ENCODE measurements around the gene ANKRD13D. TPM values are rescaled to one million over a fixed set of nuclear protein-coding genes. Genes with fewer than 3 reads are reported as not detected.

ANKRD13D gene
- total RNA-seq, 1 experiment from 2014 or later, result 58.9 TPM

GRCh38 chr11:67264260-67264659, 24.8 kb upstream of the ANKRD13D start:
- Histone ChIP-seq H3K9me2 (replicated peaks; ENCODE audit: low read length) (no peaks in the 10 kb centered on the region), H3K79me2 (ENCODE audit: low read length) (peaks cover 27% of the 10 kb centered on the region), H3K9me3 (ENCODE audit: low read length) (no peaks in the 10 kb centered on the region), H4K20me1 (ENCODE audit: low read length) (peaks cover 15% of the 10 kb centered on the region), H3K27me3 (ENCODE audit: low read length) (no peaks in the 10 kb centered on the region), H3K4me1 (ENCODE audit: insufficient read depth, low read length) (peaks cover 39% of the 10 kb centered on the region), H2AFZ (ENCODE audit: low read length) (no peak overlapping the region), H3K27ac (ENCODE audit: low read length) (no peak overlapping the region), H3K4me3 (ENCODE audit: low read length) (no peak overlapping the region), H3K9ac (ENCODE audit: low read length) (no peak overlapping the region), H3F3A (ENCODE audit: low read length, unreplicated experiment) (peaks cover 4% of the 10 kb centered on the region), H3K4me2 (ENCODE audit: low read length) (no peak overlapping the region), H3K36me3 (ENCODE audit: low read depth, low read length) (peaks cover 7% of the 10 kb centered on the region; the same call in 1 of the 2 replicates)
- TF ChIP-seq, protein P1, sequence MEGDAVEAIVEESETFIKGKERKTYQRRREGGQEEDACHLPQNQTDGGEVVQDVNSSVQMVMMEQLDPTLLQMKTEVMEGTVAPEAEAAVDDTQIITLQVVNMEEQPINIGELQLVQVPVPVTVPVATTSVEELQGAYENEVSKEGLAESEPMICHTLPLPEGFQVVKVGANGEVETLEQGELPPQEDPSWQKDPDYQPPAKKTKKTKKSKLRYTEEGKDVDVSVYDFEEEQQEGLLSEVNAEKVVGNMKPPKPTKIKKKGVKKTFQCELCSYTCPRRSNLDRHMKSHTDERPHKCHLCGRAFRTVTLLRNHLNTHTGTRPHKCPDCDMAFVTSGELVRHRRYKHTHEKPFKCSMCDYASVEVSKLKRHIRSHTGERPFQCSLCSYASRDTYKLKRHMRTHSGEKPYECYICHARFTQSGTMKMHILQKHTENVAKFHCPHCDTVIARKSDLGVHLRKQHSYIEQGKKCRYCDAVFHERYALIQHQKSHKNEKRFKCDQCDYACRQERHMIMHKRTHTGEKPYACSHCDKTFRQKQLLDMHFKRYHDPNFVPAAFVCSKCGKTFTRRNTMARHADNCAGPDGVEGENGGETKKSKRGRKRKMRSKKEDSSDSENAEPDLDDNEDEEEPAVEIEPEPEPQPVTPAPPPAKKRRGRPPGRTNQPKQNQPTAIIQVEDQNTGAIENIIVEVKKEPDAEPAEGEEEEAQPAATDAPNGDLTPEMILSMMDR (conservative IDR thresholded peaks at IDR 0.05; ENCODE audit: low read depth, low read length), result no peak
- TF ChIP-seq EZH2 (IDR thresholded peaks at IDR 0.05; ENCODE audit: low read length, unreplicated experiment), result no peak
- no peak for TF ChIP-seq EZH2phosphoT487 (IDR thresholded peaks at IDR 0.05; ENCODE audit: borderline replicate concordance, low read length)
- ATAC-seq (no peak), DNase-seq (no peak)
- ChIA-PET POLR2A (ENCODE audit: unreplicated experiment) (no interaction called here), CTCF (interaction anchor here (2.7 kb wide), 1 partner anchor 53 kb away, joined by 25 read pairs; no protein-coding TSS in a partner anchor)
- BruUV-seq (replicated peaks), result no TSS peak
- intact Hi-C loops (cut with micrococcal nuclease), result loop anchor here (5.0 kb wide), 1 partner anchor 108 kb away; the partner anchor contains the start of gene CLCF1

DNA sequence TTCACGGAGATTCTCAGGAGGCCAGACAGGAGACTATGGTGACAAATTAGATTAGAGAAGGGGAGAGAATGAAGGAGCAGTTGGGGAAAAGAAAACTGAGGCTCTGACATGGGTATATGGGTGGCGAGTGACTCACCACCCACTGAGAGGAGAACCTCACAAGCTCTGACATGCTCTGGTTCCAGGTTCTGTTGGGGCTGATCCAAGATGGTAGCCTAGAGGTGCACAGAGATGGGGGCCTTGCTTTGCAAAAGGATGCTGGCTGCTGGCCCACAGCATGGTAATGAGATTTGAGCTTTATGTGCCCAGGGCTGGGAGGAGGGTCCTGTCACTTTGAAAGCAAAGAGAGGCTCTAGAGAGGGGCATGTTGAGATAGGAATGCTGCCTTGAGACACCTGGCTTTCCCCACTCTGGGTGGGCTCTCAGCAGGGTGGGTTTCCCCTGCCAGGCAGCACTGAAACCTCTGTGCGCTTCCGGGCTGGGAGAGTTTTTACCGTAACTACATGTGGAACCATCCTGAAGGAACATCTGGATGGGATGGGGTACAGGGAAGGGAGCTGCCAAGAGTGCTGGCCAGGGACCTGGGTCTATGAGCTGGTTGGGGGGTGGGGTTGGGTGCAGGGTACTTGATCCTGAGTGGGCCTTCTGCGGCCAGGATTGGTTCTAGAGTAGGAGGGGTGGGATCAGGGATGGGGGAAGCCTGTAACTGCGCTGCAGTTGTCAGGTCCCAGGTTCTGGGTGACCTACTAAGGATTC, 24.0 kb upstream of the ANKRD13D start:
- Histone ChIP-seq H3K27ac (ENCODE audit: low read length) (no peak overlapping the region), H3K4me2 (ENCODE audit: low read length) (no peak overlapping the region), H4K20me1 (ENCODE audit: low read length) (peaks cover 23% of the 10 kb centered on the region), H3K36me3 (ENCODE audit: low read depth, low read length) (peaks cover 7% of the 10 kb centered on the region; the same call in 1 of the 2 replicates), H2AFZ (ENCODE audit: low read length) (no peak overlapping the region), H3K27me3 (ENCODE audit: low read length) (no peaks in the 10 kb centered on the region), H3F3A (ENCODE audit: low read length, unreplicated experiment) (peaks cover 4% of the 10 kb centered on the region), H3K9me2 (replicated peaks; ENCODE audit: low read length) (no peaks in the 10 kb centered on the region), H3K9me3 (ENCODE audit: low read length) (no peaks in the 10 kb centered on the region), H3K9ac (ENCODE audit: low read length) (no peak overlapping the region), H3K79me2 (ENCODE audit: low read length) (peaks cover 35% of the 10 kb centered on the region), H3K4me1 (ENCODE audit: insufficient read depth, low read length) (peaks cover 47% of the 10 kb centered on the region), H3K4me3 (ENCODE audit: low read length) (no peak overlapping the region)
- DNase-seq (no peak), ATAC-seq (no peak)
- POLR2A ChIA-PET (ENCODE audit: unreplicated experiment), result no interaction called here
- intact Hi-C loops (cut with micrococcal nuclease), result loop anchor here (5.0 kb wide), 2 partner anchors 37 to 107 kb away; partner anchors contain the start of genes CLCF1 and SSH3
- TF ChIP-seq EZH2phosphoT487 (IDR thresholded peaks at IDR 0.05; ENCODE audit: borderline replicate concordance, low read length) (no peak), EZH2 (IDR thresholded peaks at IDR 0.05; ENCODE audit: low read length, unreplicated experiment) (no peak)
- TF ChIP-seq, protein P1 (conservative IDR thresholded peaks at IDR 0.05; ENCODE audit: low read depth, low read length), result no peak
- CTCF ChIA-PET, result interaction anchor here (1.0 kb wide), 1 partner anchor 52 kb away, joined by 19 read pairs; no protein-coding TSS in a partner anchor
- no TSS peak for BruUV-seq (replicated peaks)
